Measurements from ENCODE around the gene KNSTRN. TPM values are rescaled to one million over a fixed set of nuclear protein-coding genes. Genes with fewer than 3 reads are reported as not detected.

KNSTRN gene
- total and polyA plus RNA-seq, 2 donors (not counting 3 experiments of a cell fraction or from before 2014, with no cell fraction given): 24.4 to 61.4 TPM

GRCh38 chr15:40439461-40439959 lies 57.0 kb downstream of the KNSTRN start:
- CTCF ChIA-PET: interaction anchor here (1.2 to 1.8 kb wide), 4 partner anchors 8 to 165 kb away, joined by 4 to 5 read pairs (median 4); partner anchors contain the start of gene IVD
- TF ChIP-seq JUN (IDR thresholded peaks at IDR 0.05; ENCODE audit: borderline replicate concordance, insufficient read depth, insufficient read length, low read depth): no peak
- no peak for TF ChIP-seq GATA2 (IDR thresholded peaks at IDR 0.05; ENCODE audit: insufficient read depth, insufficient read length, low read depth, low read length)
- no peak for TF ChIP-seq EZH2 (IDR thresholded peaks at IDR 0.05; ENCODE audit: borderline replicate concordance, low read depth, low read length, severe bottlenecking)
- no peak for TF ChIP-seq FOS (IDR thresholded peaks at IDR 0.05; ENCODE audit: borderline replicate concordance, insufficient read depth, low read length)
- no peak for TF ChIP-seq POLR2AphosphoS5 (IDR thresholded peaks at IDR 0.05; ENCODE audit: insufficient read depth, low read depth, low read length)
- no peak for TF ChIP-seq MYC (IDR thresholded peaks at IDR 0.05; ENCODE audit: low read depth, low read length)
- TF ChIP-seq CTCF (IDR thresholded peaks at IDR 0.05; ENCODE audit: extremely low read depth in 1 of 2, insufficient read depth in 1 of 2, low read depth in 1 of 2, low read length in 2 of 2): no peak
- TF ChIP-seq MAX (IDR thresholded peaks at IDR 0.05; ENCODE audit: insufficient read depth, insufficient read length): no peak
- TF ChIP-seq POLR2A (IDR thresholded peaks at IDR 0.05; ENCODE audit: low read depth, low read length): no peak
- peaks cover 17% of the 10 kb centered on the region for H3K79me2 ChIP-seq (ENCODE audit: control insufficient read depth, insufficient read depth, low read length)
- POLR2A ChIA-PET: interaction anchor here (0.6 kb wide), 1 partner anchor 121 kb away, joined by 5 read pairs; no protein-coding TSS in a partner anchor
- intact Hi-C loops (cut with micrococcal nuclease): no loop called here
- H3K4me3 ChIP-seq (replicated peaks in 1 of 3; ENCODE audit: insufficient read depth in 1 of 3, low read depth in 1 of 3, low read length in 3 of 3): peak overlapping the region in 1 of 3 experiments; percentile 91
- no peak overlapping the region for H3K9ac ChIP-seq (replicated peaks; ENCODE audit: extremely low read depth, insufficient read depth, low read length)
- BruUV-seq (replicated peaks): no TSS peak
- FAIRE-seq: no peak
- dilution Hi-C loops (cut with MboI; ENCODE audit: extremely low pct_ligation_motif_present, low sequenced_read_pairs): no loop called here
- no peaks in the 10 kb centered on the region for H3K9me3 ChIP-seq (replicated peaks; ENCODE audit: control insufficient read depth, insufficient read depth, low read length)
- no peak overlapping the region for H2AFZ ChIP-seq (ENCODE audit: low read depth, low read length)
- peak overlapping the region; percentile 75 for H3K4me2 ChIP-seq (ENCODE audit: insufficient read depth, low read length)
- H3K4me1 ChIP-seq (ENCODE audit: control insufficient read depth, extremely low read depth, insufficient read depth, low read length): peaks cover 6% of the 10 kb centered on the region
- H3K36me3 ChIP-seq (ENCODE audit: control insufficient read depth in 2 of 2, extremely low read depth in 1 of 2, insufficient read depth in 2 of 2, low read length in 2 of 2): no peaks in the 10 kb centered on the region
- DNase-seq (ENCODE audit: low read depth, low spot score): no peak
- peaks cover 2% of the 10 kb centered on the region for H4K20me1 ChIP-seq (replicated peaks; ENCODE audit: control insufficient read depth, extremely low read depth, insufficient read depth, low read length)
- H3K27ac ChIP-seq (ENCODE audit: insufficient read depth, low read depth, low read length): no peak overlapping the region
- H3K27me3 ChIP-seq (ENCODE audit: control insufficient read depth in 2 of 2, insufficient read depth in 2 of 2, low read length in 2 of 2): peaks cover 51 to 55% of the 10 kb centered on the region in 2 experiments
- H3K9me1 ChIP-seq (replicated peaks; ENCODE audit: control insufficient read depth, extremely low read depth, insufficient read depth, low read length): no peaks in the 10 kb centered on the region
